Pons (tissue), 1 donor: ENCODE data around the gene FBXO46.

Experiments
- DNase-seq: peaks from one replicate; pipeline ENCODE4 v3.0.0-alpha.2; 2016; ENCODE audit warnings: low spot score

FBXO46 gene

DNA sequence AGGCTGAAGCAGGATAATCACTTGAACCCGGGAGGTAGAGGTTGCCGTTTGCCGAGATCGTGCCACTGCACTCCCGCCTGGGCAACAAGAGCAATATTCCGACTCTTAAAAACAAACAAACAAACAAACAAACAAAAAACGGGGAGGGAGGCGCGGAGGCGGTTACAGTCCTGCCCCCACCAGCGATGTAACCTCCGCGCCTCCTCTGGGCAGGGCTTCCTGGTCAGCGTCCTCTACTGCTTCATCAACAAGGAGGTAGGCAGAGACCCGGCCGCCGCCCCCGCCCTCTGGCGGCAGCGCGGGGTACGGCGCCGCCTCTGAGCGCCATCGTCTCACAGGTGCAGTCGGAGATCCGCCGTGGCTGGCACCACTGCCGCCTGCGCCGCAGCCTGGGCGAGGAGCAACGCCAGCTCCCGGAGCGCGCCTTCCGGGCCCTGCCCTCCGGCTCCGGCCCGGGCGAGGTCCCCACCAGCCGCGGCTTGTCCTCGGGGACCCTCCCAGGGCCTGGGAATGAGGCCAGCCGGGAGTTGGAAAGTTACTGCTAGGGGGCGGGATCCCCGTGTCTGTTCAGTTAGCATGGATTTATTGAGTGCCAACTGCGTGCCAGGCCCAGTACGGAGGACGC, 49.2 kb downstream of the FBXO46 start:
- peak; percentile 88 for DNase-seq

DNA sequence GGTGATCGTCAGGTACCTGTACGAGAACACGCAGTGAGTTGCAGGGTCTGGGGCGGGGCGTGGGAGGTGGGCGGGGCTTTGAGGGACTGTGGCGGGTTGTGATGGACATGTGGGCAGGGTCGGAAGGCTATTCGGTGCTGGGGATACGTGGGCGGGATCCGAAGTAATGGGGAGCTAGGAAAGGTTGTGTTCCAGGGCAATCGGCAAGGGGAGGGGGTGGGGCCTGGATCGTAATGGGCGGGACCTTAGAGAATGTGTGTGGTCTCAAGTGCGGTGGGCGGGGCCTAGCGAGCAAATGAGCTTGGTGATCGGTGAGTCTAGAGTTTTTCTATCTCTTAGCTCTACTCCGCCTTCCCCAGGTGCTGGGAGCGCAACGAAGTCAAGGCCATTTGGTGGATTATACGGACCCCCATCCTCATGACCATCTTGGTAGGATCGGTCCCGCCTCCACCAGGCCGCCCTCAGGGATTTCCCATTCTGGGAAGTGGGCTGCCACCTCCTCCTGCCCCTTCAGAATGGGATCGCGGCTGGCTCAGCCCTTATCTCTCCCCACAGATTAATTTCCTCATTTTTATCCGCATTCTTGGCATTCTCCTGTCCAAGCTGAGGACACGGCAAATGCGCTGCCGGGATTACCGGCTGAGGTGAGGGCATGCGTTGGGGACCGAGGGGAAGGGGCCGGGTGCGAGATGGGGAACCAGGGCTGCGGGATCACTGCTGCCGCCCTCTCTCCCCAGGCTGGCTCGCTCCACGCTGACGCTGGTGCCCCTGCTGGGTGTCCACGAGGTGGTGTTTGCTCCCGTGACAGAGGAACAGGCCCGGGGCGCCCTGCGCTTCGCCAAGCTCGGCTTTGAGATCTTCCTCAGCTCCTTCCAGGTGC, 53.1 kb downstream of the FBXO46 start:
- DNase-seq, result peak; percentile 73

DNA sequence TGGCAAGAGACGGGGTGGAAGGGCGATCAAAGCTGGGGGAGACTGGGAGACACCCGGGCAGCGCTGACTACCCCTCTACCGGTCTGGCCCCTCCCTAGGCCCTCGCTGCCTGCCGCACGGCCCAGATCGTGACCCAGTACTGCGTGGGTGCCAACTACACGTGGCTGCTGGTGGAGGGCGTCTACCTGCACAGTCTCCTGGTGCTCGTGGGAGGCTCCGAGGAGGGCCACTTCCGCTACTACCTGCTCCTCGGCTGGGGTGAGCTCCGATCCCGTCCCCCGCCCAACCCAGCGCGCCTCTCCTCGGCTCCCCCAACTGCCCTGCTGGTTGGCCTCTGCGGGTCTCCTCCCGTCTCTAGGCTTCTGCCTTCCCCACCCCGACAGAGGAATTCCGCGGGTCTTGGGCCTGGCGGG, 53.8 kb downstream of the FBXO46 start:
- no peak for DNase-seq

DNA sequence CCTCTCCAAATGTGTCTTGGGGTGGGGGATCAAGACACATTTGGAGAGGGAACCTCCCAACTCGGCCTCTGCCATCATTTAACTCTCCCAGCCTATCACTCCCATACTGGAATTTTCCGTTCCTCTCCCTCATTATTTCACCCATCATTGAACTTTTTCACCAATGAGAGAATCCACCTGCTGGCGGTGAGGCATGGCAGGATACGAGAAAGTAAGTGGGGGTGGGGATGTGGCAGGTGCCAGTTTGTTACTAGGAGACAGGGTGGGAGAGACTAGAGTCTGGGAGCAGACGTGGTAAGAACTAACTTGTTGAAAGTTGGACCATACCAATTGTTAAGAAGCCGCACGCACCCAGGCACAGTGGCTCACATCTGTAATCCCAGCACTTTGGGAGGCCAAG, 55.8 kb downstream of the FBXO46 start:
- no peak for DNase-seq

DNA sequence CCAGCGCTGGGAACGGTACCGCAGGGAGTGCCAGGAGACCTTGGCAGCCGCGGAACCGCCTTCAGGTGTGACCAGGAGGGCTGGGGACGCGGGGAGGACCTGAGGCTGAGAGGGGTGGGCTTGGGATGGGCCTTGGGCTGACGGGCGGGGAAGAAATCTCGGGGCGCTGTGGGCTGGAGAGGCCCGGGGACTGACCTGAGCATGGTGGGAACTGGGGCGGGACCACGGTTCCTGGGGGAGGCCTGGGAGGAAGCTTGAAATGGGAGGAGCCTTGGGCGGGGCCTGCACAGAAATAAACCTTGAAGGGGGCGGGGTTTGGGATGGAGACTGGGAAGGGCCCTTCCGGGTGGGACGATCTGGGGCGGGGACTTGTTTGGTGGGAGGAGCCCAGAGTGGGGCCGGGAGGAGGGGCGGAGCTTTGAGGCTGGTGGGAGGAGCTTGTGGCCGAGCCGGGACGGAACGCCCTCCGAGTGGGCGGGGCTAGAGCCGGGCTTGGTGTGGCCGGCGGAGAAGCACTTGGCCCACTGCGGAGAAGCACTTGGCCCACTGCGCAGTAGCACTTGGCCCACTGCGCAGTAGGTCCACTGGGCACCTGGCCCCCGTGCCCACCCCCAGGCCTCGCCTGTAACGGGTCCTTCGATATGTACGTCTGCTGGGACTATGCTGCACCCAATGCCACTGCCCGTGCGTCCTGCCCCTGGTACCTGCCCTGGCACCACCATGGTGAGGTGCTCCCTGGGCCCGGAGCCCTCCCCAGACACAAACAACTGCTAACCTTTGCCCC, 59.8 kb downstream of the FBXO46 start:
- DNase-seq, result peak; percentile 74

DNA sequence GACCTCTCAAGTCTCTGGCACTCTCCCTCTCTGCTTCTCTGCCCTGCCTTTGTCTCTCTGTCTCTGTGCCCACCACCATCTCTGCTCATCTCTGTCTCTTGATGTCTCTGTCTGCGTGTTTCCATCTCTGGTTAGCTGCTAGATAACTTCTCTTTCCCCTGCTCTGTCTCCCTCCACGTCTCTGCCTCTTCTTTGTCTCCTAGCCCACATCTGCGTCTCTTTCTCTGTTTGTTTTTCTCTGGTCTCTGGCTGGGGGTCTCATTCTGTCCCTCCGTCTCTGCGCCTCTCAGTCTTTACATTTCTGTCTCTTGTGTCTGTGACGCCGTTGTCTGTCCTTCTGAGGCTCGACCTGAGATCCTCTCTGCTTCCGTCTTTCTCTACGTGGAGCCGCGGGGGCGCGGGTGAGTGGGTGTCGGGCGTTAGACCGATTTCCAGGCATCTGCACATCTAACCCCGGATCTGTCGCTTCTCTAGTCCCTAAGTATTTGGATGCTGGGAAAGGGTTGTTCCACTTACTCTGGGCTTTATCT, 62.3 kb downstream of the FBXO46 start:
- DNase-seq, result no peak

DNA sequence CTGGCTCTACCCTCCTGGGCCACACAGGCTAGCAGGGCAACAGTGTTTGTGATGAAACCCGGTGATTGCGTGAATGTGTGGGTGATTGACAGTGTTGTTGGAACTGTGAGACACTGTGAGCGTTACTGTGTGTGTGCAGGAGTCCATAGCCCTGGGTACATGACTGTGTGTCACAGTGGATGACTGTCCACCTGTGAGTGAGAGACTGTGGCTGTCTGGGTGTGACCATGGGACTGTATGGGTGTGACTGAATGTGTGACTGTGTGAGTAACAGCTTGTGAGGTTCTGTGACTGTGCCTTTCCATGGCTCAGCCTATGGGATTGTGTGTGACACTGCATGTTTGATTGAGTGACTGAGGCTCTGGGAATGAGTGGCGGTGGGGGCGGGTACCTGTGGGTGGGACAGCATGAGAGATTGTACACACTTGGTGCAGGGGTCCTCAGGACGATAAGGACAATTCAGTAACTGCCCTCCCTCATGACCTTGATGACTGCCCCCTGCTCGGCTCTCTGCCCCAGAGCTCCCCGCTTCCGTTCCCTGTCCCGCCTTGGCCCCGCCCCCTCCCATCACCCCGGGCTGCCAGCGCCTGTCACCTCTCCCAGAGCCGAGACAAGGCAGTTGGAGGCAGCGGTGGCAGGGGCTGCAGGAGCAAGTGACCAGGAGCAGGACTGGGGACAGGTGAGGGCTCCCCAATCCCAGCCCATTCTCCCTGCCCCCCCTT, 62.9 kb downstream of the FBXO46 start, which contains the start of gene GIPR:
Gene GIPR, plus strand, starts transcription at position 602 of the 722 bp plus-strand sequence. CDS start 1,300 bp downstream, outside the sequence.
- DNase-seq, result peak; percentile 49

DNA sequence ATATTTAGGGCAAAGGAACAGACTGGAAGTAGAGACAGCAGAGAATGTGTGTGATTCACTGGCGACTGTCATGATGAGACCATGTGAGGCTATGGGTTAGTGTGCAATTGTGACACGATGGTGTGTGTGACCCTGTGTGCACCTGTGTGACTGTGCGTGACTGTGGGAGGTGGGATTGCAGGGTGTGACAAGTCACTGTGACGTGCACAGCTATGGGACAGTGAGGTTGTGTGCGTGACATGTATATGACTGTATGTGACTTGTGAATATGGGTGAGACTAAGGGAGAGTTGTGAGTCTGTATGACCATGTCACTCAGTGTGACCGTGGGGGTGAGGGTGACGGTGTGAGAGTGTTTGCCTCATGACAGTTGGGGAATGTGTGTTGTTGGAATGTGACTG, 66.1 kb downstream of the FBXO46 start:
- no peak for DNase-seq

DNA sequence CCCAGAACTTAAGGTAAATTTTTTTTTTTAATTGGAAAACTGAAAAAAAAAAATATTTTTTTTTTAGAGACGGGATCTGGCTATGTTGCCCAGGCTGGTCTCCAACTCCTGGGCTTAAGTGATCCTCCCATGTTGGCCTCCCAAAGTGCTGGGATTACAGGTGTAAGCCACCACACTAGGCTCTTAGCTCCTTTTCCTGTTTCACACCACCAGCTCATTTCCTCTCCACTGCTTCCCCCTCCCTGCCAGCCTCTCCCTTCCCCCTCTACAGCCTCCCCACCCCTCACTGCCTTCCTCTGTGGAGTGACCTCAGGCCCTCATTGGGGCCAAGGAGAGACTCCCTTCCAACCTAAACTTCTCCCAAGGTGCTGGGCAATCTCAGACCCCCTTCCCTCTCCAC, 66.9 kb downstream of the FBXO46 start:
- no peak for DNase-seq

DNA sequence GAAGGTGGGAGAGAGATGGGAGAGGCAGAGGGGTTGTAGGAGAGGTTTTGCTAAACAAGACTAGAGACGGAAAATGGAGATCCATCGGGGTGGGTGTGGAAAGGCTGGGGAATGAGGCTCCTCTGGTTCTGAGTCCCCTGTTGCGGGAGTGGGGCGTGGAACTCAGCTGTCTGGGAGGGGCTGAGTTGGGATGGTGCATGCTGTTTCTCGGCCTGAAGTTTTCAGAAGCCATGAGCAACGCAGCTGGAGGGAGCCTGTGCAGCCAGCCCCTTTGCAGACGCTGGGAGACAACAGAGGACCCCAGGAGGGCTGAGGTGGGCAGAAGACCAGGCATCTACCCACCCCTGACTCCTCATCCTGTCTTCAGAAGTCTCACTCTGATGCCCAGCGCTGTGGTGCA, 70.1 kb downstream of the FBXO46 start:
- no peak for DNase-seq
